ENCODE results near the gene RAB9A. TPM values are rescaled to one million over a fixed set of nuclear protein-coding genes. Genes with fewer than 3 reads are reported as not detected.
"Not testable (repeated sequence)": the region's sequence is repeated elsewhere in the genome, so short reads cannot be mapped to it uniquely, and the experiment has no call there.

The RAB9A gene
- total RNA-seq, 1 experiment from 2014 or later = 41.4 TPM

DNA sequence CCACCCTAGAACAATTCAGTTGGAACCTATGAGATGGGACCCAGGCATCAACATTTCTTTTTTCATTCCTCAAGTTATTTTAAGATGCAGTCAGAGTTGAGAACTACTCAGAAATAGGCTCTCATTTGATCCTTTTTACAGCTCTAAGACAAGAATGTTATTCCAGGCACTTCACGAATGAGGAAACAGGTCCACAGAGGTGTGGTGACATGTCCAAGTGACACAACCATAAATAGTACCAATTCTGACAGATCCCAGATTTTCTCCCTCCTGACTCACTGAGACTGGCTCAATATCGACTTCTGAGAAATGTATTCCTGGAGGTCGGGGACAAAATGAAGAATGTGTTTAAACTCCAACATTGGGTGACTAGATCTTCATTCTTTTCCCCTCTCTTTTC lies 24.9 kb upstream of the RAB9A start:
- no TSS peak for BruUV-seq (replicated peaks)
- H3K27me3 Mint-ChIP-seq (ENCODE audit: unreplicated experiment) = no peaks in the 10 kb centered on the region
- H3K4me3 Mint-ChIP-seq (ENCODE audit: low read depth, unreplicated experiment) = no peak overlapping the region
- H3K4me1 Mint-ChIP-seq (ENCODE audit: low read depth, unreplicated experiment) = peaks cover 38% of the 10 kb centered on the region
- TF ChIP-seq, protein P1, sequence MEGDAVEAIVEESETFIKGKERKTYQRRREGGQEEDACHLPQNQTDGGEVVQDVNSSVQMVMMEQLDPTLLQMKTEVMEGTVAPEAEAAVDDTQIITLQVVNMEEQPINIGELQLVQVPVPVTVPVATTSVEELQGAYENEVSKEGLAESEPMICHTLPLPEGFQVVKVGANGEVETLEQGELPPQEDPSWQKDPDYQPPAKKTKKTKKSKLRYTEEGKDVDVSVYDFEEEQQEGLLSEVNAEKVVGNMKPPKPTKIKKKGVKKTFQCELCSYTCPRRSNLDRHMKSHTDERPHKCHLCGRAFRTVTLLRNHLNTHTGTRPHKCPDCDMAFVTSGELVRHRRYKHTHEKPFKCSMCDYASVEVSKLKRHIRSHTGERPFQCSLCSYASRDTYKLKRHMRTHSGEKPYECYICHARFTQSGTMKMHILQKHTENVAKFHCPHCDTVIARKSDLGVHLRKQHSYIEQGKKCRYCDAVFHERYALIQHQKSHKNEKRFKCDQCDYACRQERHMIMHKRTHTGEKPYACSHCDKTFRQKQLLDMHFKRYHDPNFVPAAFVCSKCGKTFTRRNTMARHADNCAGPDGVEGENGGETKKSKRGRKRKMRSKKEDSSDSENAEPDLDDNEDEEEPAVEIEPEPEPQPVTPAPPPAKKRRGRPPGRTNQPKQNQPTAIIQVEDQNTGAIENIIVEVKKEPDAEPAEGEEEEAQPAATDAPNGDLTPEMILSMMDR (IDR thresholded peaks at IDR 0.05; ENCODE audit: unreplicated experiment) = no peak
- intact Hi-C loops (cut with micrococcal nuclease; ENCODE audit: unreplicated experiment) = no loop called here
- H3K36me3 Mint-ChIP-seq (ENCODE audit: insufficient read depth, unreplicated experiment) = peaks cover under 1% of the 10 kb centered on the region
- CTCF ChIA-PET = no interaction called here
- DNase-seq = no peak
- H3K9me3 Mint-ChIP-seq (ENCODE audit: low read depth, unreplicated experiment) = no peaks in the 10 kb centered on the region
- H3K27ac Mint-ChIP-seq (ENCODE audit: unreplicated experiment) = no peak overlapping the region

DNA sequence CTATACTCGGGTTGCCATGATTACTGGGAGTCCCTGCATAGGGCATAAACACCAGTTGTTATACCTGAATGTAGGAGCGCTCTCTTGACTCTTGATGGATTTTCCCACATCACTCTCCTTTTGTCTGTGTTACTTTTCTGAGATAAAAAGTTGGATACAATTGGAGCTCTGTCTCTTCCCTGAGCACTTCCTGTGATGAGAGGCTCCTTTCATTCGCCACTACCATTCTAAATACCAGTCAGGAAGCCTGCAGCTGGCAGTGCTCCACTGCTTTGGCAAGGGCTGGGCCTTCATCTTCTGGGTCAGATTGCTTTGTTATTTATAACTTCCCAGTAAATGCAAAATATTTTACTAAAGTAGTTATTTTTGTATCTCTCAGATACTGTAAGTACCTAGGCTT lies 22.1 kb upstream of the RAB9A start:
- DNase-seq = peak; percentile 17
- Mint-ChIP-seq H3K4me1 (ENCODE audit: low read depth, unreplicated experiment) (peaks cover 48% of the 10 kb centered on the region), H3K36me3 (ENCODE audit: insufficient read depth, unreplicated experiment) (peaks cover 8% of the 10 kb centered on the region), H3K9me3 (ENCODE audit: low read depth, unreplicated experiment) (peaks cover 4% of the 10 kb centered on the region), H3K27me3 (ENCODE audit: unreplicated experiment) (no peaks in the 10 kb centered on the region), H3K4me3 (ENCODE audit: low read depth, unreplicated experiment) (no peak overlapping the region), H3K27ac (ENCODE audit: unreplicated experiment) (no peak overlapping the region)
- TF ChIP-seq, protein P1 (IDR thresholded peaks at IDR 0.05; ENCODE audit: unreplicated experiment) = no peak
- intact Hi-C loops (cut with micrococcal nuclease; ENCODE audit: unreplicated experiment) = no loop called here
- CTCF ChIA-PET = no interaction called here
- no TSS peak for BruUV-seq (replicated peaks)

DNA sequence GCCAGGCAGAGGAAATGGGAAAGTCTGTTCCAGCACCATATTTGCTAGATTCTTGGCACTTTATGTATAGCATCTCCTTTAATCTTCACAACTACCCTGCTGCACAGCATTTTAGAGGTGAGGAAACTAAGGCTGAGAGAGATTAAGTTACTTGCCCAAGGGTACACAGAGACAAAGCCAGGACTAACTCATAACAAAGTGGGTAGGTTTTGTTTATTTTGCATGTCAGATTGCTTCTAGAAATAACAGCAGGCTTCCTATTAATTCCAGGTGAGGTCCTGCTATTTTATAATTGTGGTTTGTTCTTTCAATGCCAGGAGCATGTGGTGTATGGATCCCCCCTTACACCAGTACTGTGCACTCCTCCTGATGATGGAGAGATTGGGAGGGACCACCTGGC lies 21.0 kb upstream of the RAB9A start:
- Mint-ChIP-seq H3K9me3 (ENCODE audit: low read depth, unreplicated experiment) (peaks cover 4% of the 10 kb centered on the region), H3K4me1 (ENCODE audit: low read depth, unreplicated experiment) (peaks cover 48% of the 10 kb centered on the region), H3K27ac (ENCODE audit: unreplicated experiment) (no peak overlapping the region), H3K27me3 (ENCODE audit: unreplicated experiment) (no peaks in the 10 kb centered on the region), H3K4me3 (ENCODE audit: low read depth, unreplicated experiment) (no peak overlapping the region), H3K36me3 (ENCODE audit: insufficient read depth, unreplicated experiment) (peaks cover 8% of the 10 kb centered on the region)
- intact Hi-C loops (cut with micrococcal nuclease; ENCODE audit: unreplicated experiment) = no loop called here
- no TSS peak for BruUV-seq (replicated peaks)
- CTCF ChIA-PET = no interaction called here
- TF ChIP-seq, protein P1 (IDR thresholded peaks at IDR 0.05; ENCODE audit: unreplicated experiment) = no peak
- DNase-seq = no peak

DNA sequence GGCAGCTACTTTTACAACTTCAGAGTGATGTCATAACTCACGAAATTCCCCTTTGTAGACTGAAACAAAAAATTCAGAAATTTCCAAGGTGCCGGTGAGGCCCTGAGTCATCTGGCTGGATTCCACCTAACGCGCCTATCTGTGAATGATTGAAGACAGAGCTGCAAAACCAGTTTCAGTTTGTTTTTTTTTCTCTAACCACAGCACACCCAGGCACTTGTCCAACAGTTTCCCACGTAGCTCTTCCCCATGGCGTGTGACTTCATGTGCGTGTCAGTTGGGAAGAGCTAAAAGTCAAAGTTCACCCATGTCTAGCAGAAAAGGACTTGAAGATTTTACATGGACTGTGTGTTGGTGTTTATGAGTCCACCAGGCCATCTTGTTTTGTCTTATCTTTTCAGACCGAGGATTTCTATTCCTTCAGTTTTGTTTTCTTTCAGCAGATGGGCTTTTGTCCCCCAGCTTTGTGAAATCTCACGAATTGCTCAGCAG lies 19.6 kb upstream of the RAB9A start:
- Mint-ChIP-seq H3K4me3 (ENCODE audit: low read depth, unreplicated experiment) (peak overlapping the region; percentile 21), H3K36me3 (ENCODE audit: insufficient read depth, unreplicated experiment) (peaks cover 8% of the 10 kb centered on the region), H3K27ac (ENCODE audit: unreplicated experiment) (peak overlapping the region; percentile 93), H3K4me1 (ENCODE audit: low read depth, unreplicated experiment) (peaks cover 41% of the 10 kb centered on the region), H3K27me3 (ENCODE audit: unreplicated experiment) (no peaks in the 10 kb centered on the region), H3K9me3 (ENCODE audit: low read depth, unreplicated experiment) (peaks cover 4% of the 10 kb centered on the region)
- intact Hi-C loops (cut with micrococcal nuclease; ENCODE audit: unreplicated experiment) = no loop called here
- CTCF ChIA-PET = interaction anchor here (0.7 to 1.4 kb wide), 7 partner anchors 10 to 360 kb away, joined by 3 to 5 read pairs (median 4); partner anchors contain the start of genes GEMIN8, OFD1, RAB9A and TRAPPC2
- TF ChIP-seq, protein P1 (IDR thresholded peaks at IDR 0.05; ENCODE audit: unreplicated experiment) = no peak
- BruUV-seq (replicated peaks) = no TSS peak
- peak; percentile 78 for DNase-seq

DNA sequence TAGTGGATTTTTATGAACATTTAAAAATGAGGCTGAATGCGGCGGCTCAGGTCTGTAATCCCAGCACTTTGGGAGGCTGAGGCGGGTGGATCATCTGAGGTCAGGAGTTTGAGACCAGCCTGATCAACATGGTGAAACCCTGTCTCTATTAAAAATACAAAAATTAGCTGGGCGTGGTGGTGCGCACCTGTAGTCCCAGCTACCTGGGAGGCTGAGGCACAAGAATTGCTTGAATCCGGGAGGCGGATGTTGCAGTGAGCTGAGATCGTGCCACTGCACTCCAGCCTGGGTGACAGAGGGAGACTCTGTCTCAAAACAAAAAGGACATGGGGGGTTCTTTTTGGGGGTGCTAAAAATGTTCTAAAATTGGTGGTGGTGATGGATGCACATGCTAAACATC lies 19.2 kb upstream of the RAB9A start:
- intact Hi-C loops (cut with micrococcal nuclease; ENCODE audit: unreplicated experiment); H3K36me3 Mint-ChIP-seq (ENCODE audit: insufficient read depth, unreplicated experiment); H3K9me3 Mint-ChIP-seq (ENCODE audit: low read depth, unreplicated experiment); H3K27me3 Mint-ChIP-seq (ENCODE audit: unreplicated experiment); DNase-seq: not testable (repeated sequence)
- TSS peak; percentile 89 for BruUV-seq (replicated peaks)
- Mint-ChIP-seq H3K4me3 (ENCODE audit: low read depth, unreplicated experiment) (peak overlapping the region; percentile 21), H3K4me1 (ENCODE audit: low read depth, unreplicated experiment) (peaks cover 36% of the 10 kb centered on the region), H3K27ac (ENCODE audit: unreplicated experiment) (peak overlapping the region; percentile 93)
- CTCF ChIA-PET = interaction anchor here (0.9 to 1.4 kb wide), 5 partner anchors 15 to 360 kb away, joined by 3 to 5 read pairs (median 4); partner anchors contain the start of genes GEMIN8, OFD1, RAB9A and TRAPPC2

Measured in Calu3 (cell line).